ENCODE measurements around the gene CLEC17A.

The CLEC17A gene

GRCh38 chr19:14639536-14640277 lies 56.8 kb downstream of the CLEC17A start:
- no peak for FAIRE-seq
- no peak for DNase-seq (ENCODE audit: insufficient read length, low spot score)

GRCh38 chr19:14648506-14648905 lies 65.6 kb downstream of the CLEC17A start:
- FAIRE-seq (no peak), DNase-seq (ENCODE audit: insufficient read length, low spot score) (no peak)

- DNase-seq (ENCODE audit: insufficient read length, low spot score) (no peak), FAIRE-seq (no peak)
Observed at GRCh38 chr19:14649020-14649419, 66.1 kb downstream of the CLEC17A start.

- DNase-seq (ENCODE audit: insufficient read length, low spot score) (no peak), FAIRE-seq (no peak)
Observed at GRCh38 chr19:14650161-14650560, 67.3 kb downstream of the CLEC17A start.

- DNase-seq (ENCODE audit: insufficient read length, low spot score) (no peak), FAIRE-seq (no peak)
Observed at GRCh38 chr19:14654786-14655560, 72.1 kb downstream of the CLEC17A start.

- no peak for DNase-seq (ENCODE audit: insufficient read length, low spot score)
Observed at GRCh38 chr19:14655726-14656125, 72.8 kb downstream of the CLEC17A start.

GRCh38 chr19:14659874-14660489 lies 77.1 kb downstream of the CLEC17A start:
- DNase-seq (ENCODE audit: insufficient read length, low spot score) = no peak
- no peak for FAIRE-seq

More at GRCh38 chr19:14655726-14656125, 72.8 kb downstream of the CLEC17A start:
- FAIRE-seq = no peak

GRCh38 chr19:14661372-14661924 lies 78.6 kb downstream of the CLEC17A start:
- no peak for DNase-seq (ENCODE audit: insufficient read length, low spot score)
- FAIRE-seq = no peak
